SKM-1 (cell line): ENCODE data around the gene RAPGEF1.

ENCODE experiments used
- DNase-seq: peaks from one replicate; lab custom pipeline; 2025; ENCODE audit not compliant: unreplicated experiment; lab: John Stamatoyannopoulos, UW

The RAPGEF1 gene

DNA sequence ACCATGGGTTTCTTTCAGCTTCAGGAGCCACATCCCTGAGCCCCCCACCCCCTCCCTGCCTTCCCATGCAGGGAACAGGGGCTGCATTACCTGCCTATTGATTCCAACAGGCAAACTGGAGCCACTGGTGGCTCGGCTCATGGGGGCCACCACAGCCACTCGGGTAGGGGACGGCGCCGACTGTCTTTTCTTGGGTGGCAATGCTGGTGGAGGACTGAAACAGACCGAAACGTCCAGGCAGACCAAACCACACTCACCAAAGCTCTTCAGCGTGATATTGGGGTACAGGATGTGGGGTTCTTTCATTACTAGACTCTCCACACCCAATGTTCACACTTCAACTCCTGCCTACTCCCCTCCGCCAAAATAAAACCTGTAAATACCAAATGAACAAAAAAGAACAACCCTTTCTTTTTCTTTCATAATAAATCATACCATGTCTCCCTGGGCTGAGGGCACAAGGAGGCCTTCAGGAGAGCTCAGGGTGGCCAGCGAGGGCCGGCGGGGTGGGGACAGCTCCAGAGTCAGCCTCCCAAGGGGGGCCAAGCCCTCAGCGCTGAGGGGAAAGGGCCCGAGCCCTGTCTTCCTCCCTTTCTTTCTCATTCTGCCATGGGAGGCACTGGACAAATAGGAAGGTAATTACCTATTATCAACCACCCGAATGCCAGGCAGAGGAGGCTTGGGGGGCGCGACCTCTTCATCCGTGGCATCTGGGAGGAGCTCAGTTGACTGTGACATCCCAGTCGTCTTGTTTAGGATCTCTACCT lies 111.2 kb downstream of the RAPGEF1 start:
- no peak for DNase-seq

DNA sequence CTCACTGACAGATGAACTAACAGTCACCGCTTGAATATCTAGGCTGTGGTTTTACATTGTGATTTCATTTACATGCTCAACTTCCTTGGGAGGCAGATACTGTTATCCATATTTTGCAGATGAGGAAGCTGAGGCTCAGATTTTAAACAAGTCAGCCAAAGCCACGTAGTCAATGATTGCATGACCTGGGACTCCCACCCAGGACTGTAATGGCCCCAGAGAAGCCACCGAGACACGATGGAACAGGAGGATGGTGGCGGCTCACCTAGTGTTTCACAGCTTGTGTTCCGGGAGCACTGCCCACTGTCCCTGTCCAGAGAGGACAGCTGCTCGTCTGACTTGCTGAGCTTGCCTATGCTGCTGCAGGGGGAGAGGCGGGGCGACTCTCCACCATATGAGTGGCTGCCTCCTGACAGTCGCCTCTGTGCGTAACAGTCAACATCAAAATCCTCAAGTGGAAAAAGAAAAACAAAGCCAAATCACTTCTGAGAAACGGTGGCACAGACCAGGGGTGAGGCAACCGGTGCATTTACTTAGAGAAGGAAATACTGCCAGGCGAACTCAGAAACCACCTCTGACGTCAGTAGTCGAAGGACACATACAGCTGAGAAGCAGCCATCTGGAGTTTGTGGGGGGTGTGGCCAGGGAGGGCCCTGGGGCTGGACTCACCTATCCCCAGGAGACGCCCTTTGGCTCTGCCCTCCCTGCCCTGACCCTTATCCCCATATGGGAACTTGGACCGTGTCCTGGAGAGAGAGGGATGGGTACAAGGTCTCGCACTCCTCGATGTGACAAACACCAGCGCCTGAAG lies 112.0 kb downstream of the RAPGEF1 start:
- no peak for DNase-seq

DNA sequence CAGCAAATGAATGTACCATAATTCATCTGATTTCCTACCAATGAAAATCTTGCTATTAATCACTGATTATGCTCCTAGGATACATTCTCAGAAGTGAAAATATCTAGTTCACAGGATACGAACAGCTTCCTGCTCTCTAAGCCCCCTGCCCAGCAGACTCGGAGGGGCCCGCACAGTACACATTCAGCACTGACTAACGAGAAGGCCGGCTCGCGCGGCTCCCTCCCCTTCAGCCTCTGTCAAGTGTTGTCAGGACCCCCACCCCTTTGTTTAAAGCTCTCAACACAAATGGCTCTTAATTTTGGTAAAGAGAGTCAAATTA lies 112.6 kb downstream of the RAPGEF1 start:
- DNase-seq: no peak

DNA sequence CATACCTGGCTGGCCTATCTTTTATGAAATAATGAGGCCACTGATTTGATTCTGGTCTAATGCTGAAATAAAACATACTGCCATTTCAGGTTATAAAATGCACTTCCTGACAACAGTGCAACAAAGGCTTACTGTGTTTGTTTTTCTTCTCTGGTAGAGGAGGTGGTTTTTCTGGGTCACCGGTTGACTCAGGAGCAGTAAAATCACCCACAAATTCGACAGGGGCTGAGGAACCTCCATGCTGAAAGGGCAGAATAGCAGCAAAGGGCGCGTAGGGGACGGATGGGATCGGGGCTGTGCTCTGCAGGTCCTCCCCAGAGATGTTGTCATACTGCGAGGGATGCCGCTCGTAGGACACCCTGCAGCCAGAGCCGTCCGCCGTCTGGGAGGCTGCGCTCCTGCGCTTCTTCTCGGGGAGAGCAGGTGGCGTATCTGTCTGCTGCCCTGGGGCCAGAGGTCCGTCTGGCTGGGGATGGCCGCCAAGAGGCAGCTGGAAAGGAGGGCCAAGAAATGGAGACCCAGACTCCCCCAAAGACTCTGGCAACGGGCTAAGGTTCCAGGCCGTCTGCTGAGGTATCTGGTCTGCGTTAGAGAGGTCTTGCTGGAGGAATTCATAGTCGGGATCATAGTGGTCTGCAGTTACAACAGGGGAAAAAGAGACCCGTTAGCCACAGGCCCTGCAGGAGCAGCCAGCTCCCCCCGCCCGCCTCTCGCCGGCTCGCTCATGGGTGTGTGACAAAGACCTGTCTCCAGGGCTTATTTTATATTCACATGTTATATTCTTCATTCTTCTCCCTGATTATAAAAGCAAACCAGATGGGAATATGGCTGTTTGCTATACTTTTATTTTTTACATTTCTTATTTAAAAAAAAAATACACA lies 113.8 kb downstream of the RAPGEF1 start:
- no peak for DNase-seq

DNA sequence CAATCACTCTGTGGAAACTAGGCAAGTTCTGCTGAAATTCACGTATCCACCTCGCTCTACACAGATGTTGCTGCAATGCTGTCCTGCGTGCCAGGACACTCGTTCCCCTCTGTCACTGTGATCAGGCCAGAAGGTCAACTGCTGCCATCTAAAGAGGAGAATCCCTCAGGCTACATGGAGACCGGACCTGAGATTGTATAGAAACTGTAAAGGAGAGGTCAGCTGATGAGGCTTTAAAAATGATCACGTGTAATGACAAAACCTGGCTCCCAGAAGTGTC lies 114.4 kb downstream of the RAPGEF1 start:
- no peak for DNase-seq

DNA sequence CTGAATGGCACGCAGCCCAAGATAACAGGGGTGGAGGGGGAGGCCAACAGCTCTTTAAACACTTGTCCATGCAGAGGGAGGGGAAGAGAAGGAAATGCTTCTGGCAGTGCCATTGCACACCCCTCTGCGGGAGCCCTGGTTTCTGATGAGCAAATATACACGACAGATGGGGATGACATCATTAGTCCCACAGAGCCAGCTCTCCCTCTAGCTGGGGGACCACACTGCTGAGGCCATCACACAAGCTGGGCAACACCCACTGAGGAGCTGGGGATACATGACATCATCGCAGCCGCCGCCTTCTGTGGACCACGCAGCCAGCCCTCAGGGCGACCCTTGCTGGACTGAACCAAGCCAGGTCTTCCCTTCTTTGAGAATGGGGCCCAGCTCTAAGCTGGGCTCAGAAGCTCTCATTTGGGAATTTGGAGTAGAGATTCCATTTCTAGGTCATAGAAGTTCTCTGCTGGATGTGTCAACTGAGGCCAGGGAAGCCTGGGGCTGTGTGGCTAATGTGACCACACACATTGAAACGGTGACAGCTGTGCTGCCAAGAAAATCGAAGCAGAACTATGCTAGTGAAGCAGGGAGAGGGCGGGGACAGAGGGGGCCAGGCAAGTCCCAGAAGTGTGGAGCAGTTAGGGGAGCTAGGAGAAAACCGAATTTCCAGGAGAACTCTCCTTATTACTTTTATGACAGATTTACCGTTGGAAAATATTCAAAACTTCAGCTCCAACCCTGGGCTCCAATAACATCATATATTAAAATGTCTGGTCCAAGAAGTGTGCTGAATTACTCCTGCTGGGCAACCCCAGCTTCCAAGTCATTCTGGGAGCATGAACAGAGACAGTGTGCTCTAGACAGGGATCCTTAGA lies 115.0 kb downstream of the RAPGEF1 start:
- no peak for DNase-seq

DNA sequence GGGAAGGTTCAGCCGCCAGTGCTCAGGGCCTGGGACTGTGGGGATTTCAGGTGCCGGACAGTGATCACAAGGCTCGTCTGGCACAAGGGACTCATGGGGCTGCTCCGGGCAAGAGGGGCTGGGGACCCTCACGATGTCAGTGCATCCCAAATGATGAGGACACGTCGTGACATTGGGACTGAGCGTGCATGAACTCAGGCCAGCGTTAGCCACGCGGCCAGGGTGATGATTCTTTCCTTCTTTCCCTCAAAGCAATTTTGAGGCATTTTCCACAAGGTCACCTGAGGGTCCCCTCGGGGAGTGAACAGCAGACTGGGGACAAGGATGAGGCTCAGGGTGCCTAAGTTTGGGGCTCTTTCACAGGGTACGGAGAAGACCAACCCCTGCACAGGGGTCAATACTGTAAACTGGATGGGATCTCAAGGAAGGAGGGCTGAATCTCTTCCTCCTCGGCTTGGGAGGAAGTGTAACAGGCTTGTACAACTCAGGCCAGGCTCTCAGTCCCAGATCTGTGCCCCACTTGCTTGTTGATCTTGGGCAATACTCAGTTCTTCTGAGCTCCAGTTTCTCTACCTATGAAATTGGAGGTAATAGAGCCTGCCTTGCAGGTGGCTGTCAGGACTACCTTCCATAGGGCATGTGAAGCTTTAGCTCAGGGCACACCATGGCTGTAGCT lies 116.1 kb downstream of the RAPGEF1 start:
- DNase-seq: no peak

DNA sequence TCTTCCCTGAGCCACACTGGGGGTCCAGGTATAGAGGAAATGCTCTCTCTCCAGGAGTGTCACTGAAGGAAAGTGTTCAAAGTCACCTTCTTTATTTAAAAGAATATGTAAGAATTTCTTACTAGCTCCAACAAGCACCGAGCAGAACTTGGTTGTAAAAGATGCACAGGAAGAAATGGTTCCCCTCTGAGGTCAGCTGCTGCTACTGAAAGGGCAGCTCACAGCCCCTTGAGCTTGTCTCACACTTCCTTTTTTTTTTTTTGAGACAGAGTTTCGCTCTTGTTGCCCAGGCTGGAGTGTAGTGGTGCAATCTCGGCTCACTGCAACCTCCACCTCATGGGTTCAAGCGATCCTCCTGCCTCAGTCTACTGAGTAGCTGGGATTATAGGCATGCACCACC lies 117.4 kb downstream of the RAPGEF1 start:
- no peak for DNase-seq

DNA sequence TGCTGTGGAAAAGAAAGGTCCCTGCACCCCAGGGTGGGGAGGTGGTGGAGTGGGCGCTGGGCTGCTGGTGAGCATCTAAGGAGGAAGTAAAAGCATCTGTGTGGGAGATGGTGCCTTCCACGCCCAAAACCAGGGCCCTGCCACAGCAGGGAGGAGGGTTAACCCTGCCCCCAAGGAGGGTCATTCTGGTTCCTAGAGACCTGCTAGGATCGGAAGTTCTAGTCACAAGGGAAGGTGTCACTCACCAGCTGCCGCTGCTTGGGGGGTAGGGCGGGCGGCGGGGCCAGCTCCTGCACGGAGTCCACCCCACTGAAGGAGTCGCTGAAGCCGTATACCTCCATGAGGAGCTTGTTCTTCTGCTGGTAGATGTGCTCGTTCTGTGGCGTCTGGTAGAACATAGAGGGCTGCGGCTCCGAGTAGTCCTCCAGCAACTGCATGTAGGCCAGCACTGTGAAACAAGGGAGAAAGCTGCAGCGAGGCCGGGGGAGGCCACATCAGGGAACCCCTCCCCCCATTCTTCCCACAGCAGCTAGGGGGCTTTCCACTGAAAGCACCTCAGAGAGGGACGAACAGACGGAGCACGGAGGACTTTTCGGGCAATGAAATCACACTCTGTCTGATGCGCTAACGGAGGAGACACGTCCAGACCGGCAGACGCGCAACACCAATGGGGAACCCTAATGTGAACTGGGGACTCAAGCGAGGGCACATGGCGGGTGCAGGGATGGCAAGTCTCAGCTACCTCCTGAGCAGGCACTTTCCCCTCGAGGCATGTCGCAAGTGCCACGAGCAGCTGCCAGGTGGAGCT lies 118.1 kb downstream of the RAPGEF1 start:
- DNase-seq: no peak

DNA sequence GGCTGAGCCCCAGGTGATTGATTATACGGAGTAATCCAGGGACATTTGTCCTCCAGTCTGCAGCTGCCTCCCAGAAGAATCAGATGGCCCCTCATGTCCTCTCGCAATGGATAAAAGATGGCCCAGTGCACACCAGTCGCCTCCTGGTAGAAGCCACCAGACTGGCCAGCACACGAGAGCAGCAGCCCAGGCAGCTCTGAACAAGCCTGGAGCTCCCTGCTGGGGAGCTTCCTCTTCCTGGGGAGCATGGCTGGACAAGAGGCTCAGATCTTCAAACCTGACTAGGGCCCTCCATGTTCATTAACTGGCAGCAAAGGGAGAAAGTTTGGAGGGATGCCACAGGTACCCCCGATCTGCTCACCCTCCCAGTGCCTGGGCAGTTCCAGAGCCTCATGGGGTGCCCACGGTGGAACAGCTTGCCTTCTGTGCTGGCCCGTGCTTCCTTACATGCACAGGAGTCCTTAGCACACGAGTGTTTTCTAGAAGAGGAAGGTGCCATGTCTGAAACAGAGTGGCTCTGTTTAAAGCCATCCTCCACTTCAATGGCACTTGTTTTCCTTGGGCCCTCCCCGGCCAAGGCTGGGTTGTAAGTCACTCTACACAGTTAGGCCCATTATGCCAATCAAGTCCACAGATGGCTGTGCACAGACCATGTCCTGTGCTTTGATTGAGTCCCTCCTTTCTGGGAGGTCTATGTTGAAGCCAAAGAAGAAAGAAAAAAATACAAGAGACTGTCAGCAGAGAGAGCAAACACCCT lies 118.9 kb downstream of the RAPGEF1 start:
- no peak for DNase-seq

DNA sequence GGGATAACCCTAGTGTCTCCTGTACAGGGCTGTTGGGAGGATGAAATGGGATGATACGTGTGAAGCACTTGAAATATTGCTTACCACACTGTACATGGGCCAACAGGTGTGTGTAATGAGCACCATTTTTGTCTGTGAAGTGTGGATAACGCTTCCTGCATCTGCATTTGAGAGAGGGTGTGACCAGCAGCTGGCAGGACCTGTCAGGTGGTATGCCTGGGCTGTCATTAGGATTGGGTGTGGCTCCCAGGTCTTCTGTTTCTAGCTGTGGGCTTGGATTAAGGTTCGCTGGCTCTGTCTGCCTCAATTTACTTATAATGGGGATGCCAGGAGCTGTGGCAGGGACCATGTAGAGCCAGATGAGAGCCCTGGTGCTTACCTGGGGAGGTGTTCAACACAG lies 120.2 kb downstream of the RAPGEF1 start:
- DNase-seq: no peak

DNA sequence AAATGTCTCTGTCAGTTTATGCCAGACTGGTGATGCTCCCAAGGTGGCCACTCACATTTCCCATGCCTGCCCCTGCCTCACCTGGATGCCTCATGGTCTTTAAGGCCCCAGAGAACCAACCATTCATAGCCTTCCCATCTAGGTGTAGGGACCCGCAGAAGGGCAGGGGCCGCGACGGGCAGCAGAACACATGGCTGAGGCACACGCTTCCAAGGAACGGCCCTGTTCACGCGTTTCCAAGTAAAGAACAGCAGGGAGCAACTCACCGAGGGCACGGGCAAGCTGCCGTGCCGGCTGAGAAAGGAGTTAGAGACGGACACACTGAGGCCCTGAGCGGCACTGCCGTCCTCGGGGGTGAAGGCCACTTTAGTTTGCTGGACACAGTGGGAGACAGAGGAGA lies 121.1 kb downstream of the RAPGEF1 start:
- no peak for DNase-seq

DNA sequence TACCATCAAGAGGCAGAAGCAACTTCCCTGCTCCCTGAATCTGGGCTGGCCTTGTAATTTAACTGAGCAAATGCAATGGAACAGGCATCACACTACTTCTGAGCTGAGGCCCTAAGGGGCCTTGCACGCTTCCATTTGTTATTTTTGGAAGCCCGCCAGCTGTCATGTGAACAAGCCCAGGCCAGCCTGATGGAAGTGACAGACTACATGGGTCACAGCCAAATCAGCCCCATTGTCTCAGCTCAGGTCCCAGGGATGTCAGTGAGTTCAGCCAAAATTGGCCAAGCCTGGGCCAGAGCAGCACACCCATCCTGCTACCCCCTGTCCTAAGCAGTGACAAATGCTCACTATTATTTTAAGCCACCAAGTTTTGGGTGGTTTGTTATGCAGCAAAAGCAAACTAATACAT lies 121.8 kb downstream of the RAPGEF1 start:
- no peak for DNase-seq

DNA sequence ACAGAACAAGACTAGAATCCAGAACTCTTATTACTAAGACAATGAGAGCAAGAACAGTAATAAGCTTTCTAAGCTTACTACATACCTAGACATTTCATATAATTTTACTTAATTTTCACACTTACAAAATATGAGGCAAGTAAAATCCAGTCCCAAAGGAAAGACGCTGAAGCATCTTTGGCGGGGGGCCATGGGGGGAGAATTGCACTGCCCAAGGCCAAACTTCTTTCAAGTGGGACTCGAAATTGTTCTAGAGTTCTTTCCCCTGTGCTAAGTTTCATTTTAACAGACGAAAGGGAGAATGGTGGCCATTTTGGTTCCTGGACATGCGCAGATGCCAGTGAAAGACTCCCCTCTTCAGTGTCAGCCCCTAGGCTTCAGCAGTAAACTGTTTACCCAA lies 122.3 kb downstream of the RAPGEF1 start:
- no peak for DNase-seq

DNA sequence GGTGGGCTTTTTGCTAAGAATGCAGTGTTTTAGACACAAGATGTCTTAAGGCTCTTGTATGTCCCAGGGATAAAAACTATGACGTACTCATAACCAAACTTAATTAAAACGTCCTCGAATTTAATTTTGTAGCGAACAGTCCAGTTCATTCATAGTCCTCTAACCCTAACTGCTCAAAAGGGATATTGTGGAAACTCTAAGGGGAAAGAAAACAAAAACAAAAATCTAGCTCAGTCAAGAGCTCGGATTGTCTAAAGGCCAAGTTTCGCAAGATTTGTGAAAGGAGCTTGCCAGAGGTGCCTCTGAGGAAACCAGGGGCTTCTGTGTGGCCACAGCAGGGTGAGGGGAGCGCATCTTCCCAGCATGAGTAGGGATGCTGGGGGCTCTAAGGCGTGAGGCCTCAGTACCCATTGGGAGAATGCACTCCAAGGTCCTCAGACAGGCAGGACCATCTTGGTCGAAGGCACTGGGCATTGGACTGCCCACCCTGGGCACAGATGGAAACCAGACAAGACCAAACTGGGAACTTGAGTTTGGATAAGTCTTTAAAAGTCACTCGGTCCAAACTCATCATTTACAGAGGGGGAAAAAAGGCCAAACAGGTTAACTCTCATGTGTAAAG lies 122.8 kb downstream of the RAPGEF1 start:
- DNase-seq: no peak

DNA sequence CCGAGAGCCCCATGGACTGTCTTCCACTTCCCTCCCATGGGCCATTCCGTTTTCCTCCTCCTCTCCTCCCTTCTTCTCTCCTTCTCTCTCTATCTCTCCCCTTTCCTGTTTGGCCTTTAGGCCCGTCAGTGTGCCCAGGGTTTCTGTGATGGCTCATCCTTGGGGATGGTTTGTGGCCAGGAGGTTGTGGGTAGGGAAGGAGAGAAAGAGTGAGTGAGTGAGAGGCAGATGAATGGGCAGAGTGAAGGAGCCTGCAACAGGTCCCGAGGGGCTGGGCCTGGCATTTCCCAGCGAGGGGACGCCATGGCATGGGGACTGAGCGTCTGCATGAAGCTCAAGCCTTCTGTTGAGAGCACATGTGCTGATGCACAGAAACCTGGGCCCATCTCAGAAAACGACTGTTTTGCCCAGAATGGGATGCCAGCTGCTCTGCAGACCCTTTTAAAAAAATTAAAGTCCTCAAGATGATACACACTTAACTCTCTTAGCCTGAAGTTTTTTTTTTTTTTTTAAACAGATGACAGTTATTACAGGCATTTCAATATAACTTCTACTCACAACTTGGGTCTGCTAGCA lies 125.4 kb downstream of the RAPGEF1 start:
- no peak for DNase-seq

DNA sequence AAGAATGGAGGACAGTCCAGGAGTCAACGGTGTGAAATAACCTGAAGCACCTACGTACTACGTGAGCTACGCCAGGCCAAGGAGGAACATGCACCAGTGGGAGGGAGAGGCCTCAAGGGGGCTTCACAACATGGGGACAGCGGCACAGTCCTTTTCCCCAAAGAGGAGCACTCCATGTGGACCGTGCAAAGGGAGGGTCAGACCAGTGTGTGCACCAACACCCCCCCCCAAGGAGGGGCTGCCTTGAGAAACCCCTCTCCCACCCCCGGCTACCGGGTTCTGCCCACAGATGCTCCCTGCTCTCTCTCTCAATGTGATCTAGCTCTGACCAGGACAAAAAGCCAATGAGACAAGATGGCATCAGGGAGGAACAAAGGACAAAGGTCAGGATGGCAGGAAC lies 126.0 kb downstream of the RAPGEF1 start:
- DNase-seq: no peak

DNA sequence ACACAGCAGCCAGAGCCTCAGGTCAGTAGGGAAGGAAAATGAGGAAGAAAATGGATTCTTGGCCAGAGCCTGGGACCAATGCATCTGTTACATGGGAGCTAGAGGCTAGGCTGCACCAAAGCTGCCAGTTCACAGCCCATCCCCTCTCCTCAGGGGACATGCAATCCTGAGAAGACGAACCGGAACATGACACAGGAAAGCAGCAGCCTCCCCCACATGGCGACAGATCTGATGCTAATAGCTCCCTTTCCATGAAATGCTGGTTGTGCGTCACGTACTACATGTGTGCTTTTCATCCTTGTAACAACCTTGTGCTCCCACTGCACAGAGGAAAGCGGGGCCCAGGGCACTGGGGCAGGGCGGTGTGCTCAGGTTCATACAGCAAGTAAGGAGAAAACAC lies 127.0 kb downstream of the RAPGEF1 start:
- no peak for DNase-seq
